Measurements from ENCODE around the gene GLO1.

Gene GLO1

GRCh38 chr6:38632490-38632889 lies 70.5 kb downstream of the GLO1 start:
- H3K27ac ChIP-seq (ENCODE audit: low read depth, low read length), result no peak overlapping the region
- H3K4me1 ChIP-seq (ENCODE audit: control insufficient read depth, low read length), result peaks cover 24% of the 10 kb centered on the region
- no peak overlapping the region for H3K4me2 ChIP-seq (ENCODE audit: low read length)
- no peaks in the 10 kb centered on the region for H3K27me3 ChIP-seq (ENCODE audit: control insufficient read depth, low read length)
- no peaks in the 10 kb centered on the region for H3K9me2 ChIP-seq (replicated peaks; ENCODE audit: control insufficient read depth, low read length)
- H4K20me1 ChIP-seq (ENCODE audit: control insufficient read depth, insufficient read depth, low read depth, low read length), result no peaks in the 10 kb centered on the region
- no peak overlapping the region for H3K4me3 ChIP-seq (ENCODE audit: low read length)
- no peaks in the 10 kb centered on the region for H3F3A ChIP-seq (ENCODE audit: control insufficient read depth, insufficient read depth)
- H3K36me3 ChIP-seq (ENCODE audit: control insufficient read depth, low read length), result no peaks in the 10 kb centered on the region
- H3K79me2 ChIP-seq (ENCODE audit: control insufficient read depth, low read length), result no peaks in the 10 kb centered on the region
- no peaks in the 10 kb centered on the region for H3K9me3 ChIP-seq (ENCODE audit: control insufficient read depth, insufficient read depth, low read length)
- TF ChIP-seq EZH2phosphoT487 (IDR thresholded peaks at IDR 0.05; ENCODE audit: borderline replicate concordance, low read length), result no peak
- TF ChIP-seq CTCF (IDR thresholded peaks at IDR 0.05; ENCODE audit: low read depth, low read length, poor library complexity, severe bottlenecking), result no peak

- H4K20me1 ChIP-seq (ENCODE audit: control insufficient read depth, insufficient read depth, low read depth, low read length), result no peaks in the 10 kb centered on the region
- H3K4me1 ChIP-seq (ENCODE audit: control insufficient read depth, low read length), result peaks cover 24% of the 10 kb centered on the region
- H3K79me2 ChIP-seq (ENCODE audit: control insufficient read depth, low read length), result no peaks in the 10 kb centered on the region
- H3K27ac ChIP-seq (ENCODE audit: low read depth, low read length), result no peak overlapping the region
- no peak for TF ChIP-seq CTCF (IDR thresholded peaks at IDR 0.05; ENCODE audit: low read depth, low read length, poor library complexity, severe bottlenecking)
- TF ChIP-seq EZH2phosphoT487 (IDR thresholded peaks at IDR 0.05; ENCODE audit: borderline replicate concordance, low read length), result no peak
- H3K36me3 ChIP-seq (ENCODE audit: control insufficient read depth, low read length), result no peaks in the 10 kb centered on the region
- H3K27me3 ChIP-seq (ENCODE audit: control insufficient read depth, low read length), result no peaks in the 10 kb centered on the region
- H3K9me3 ChIP-seq (ENCODE audit: control insufficient read depth, insufficient read depth, low read length), result no peaks in the 10 kb centered on the region
- no peaks in the 10 kb centered on the region for H3F3A ChIP-seq (ENCODE audit: control insufficient read depth, insufficient read depth)
- no peaks in the 10 kb centered on the region for H3K9me2 ChIP-seq (replicated peaks; ENCODE audit: control insufficient read depth, low read length)
- no peak overlapping the region for H3K4me3 ChIP-seq (ENCODE audit: low read length)
- H3K4me2 ChIP-seq (ENCODE audit: low read length), result peak overlapping the region; percentile 7; the same call in 1 of the 2 replicates
Observed at GRCh38 chr6:38631186-38631783, 71.7 kb downstream of the GLO1 start.
